Loucy (cell line): Measurements from ENCODE around the gene ZNF316.

Source experiments
- H2AFZ ChIP-seq: fragments of 200-600 bp; sonication (generic); 2 replicates; pipeline ENCODE4 v1.6.0; 2016; ENCODE audit warnings: antibody characterized with exemption, mild to moderate bottlenecking, low read length, moderate library complexity
- H3F3A ChIP-seq: fragments of 200-600 bp; 2 replicates; pipeline ENCODE4 v1.6.0; 2016; ENCODE audit warnings: antibody characterized with exemption, low read depth, mild to moderate bottlenecking
- H3K27me3 ChIP-seq: fragments of 200-600 bp; sonication (generic); 2 replicates; pipeline ENCODE4 v1.6.1; 2014; ENCODE audit warnings: low read length, mild to moderate bottlenecking; ENCODE audit not compliant: insufficient read depth, poor library complexity, severe bottlenecking
- H3K36me3 ChIP-seq: fragments of 200-600 bp; sonication (generic); 2 replicates; pipeline ENCODE4 v1.6.1; 2016; ENCODE audit warnings: low read length; ENCODE audit not compliant: insufficient read depth
- H3K4me1 ChIP-seq: fragments of 200-600 bp; sonication (generic); 2 replicates; pipeline ENCODE4 v1.5.1; 2014; ENCODE audit warnings: low read length, mild to moderate bottlenecking; ENCODE audit not compliant: insufficient read depth, poor library complexity, severe bottlenecking
- H3K4me2 ChIP-seq: fragments of 200-600 bp; sonication (generic); 2 replicates; pipeline ENCODE4 v1.6.0; 2014; ENCODE audit warnings: antibody characterized with exemption, low read length, low read depth, mild to moderate bottlenecking; ENCODE audit not compliant: poor library complexity, severe bottlenecking
- H3K4me3 ChIP-seq: fragments of 200-600 bp; sonication (generic); 2 replicates; pipeline ENCODE4 v1.5.1; 2014; ENCODE audit warnings: low read length, mild to moderate bottlenecking, mixed read lengths; ENCODE audit not compliant: poor library complexity, severe bottlenecking
- H3K79me2 ChIP-seq: fragments of 200-600 bp; sonication (generic); 2 replicates; pipeline ENCODE4 v1.6.1; 2014; ENCODE audit warnings: low read length; ENCODE audit not compliant: insufficient read depth
- H3K9ac ChIP-seq: fragments of 200-600 bp; sonication (generic); 2 replicates; pipeline ENCODE4 v1.6.0; 2014; ENCODE audit warnings: mild to moderate bottlenecking, low read depth, low read length, moderate library complexity; ENCODE audit not compliant: poor library complexity, severe bottlenecking
- H3K9me2 ChIP-seq: fragments of 200-600 bp; sonication (generic); replicated peaks from 2 replicates; pipeline ENCODE4 v1.6.1; 2016; ENCODE audit warnings: low read depth, low read length, mixed read lengths
- H3K9me3 ChIP-seq: fragments of 200-600 bp; sonication (generic); 2 replicates; pipeline ENCODE4 v1.6.1; 2014; ENCODE audit warnings: mild to moderate bottlenecking, antibody characterized with exemption, low read length, low read depth; ENCODE audit not compliant: insufficient read depth
- H4K20me1 ChIP-seq: fragments of 200-600 bp; sonication (generic); 2 replicates; pipeline ENCODE4 v1.6.0; 2014; ENCODE audit warnings: antibody characterized with exemption, low read length, mild to moderate bottlenecking; ENCODE audit not compliant: insufficient read depth, poor library complexity, severe bottlenecking
- CTCF ChIP-seq: fragments of 200-600 bp; sonication (generic); conservative IDR thresholded peaks from 2 replicates; pipeline ENCODE4 v1.5.1; 2014; ENCODE audit warnings: mild to moderate bottlenecking, antibody characterized with exemption, low read length
- EZH2phosphoT487 ChIP-seq: fragments of 200-600 bp; IDR thresholded peaks from 2 replicates; pipeline ENCODE4 v1.6.1; 2018; ENCODE audit warnings: antibody characterized with exemption, mild to moderate bottlenecking, moderate library complexity, borderline replicate concordance

The ZNF316 gene

GRCh38 chr7:6636741-6637543, at the start of gene ZNF316:
Gene ZNF316 (plus strand): TSS chr7:6637318. CDS start chr7:6642410, 5,092 bp downstream.
- Histone ChIP-seq H3F3A (no peaks in the 10 kb centered on the region), H3K9me2 (no peaks in the 10 kb centered on the region), H4K20me1 (peaks cover 30% of the 10 kb centered on the region), H3K36me3 (peaks cover 5% of the 10 kb centered on the region; the same call in 1 of the 2 replicates), H3K9me3 (no peaks in the 10 kb centered on the region), H3K4me1 (peaks cover 32% of the 10 kb centered on the region), H3K27me3 (no peaks in the 10 kb centered on the region), H2AFZ (peak within 1 kb of the TSS; percentile 88; the same call in 1 of the 2 replicates), H3K4me3 (peak within 1 kb of the TSS; percentile 94), H3K9ac (peak within 1 kb of the TSS; percentile 92), H3K4me2 (peak within 1 kb of the TSS; percentile 86), H3K79me2 (peaks cover 49% of the 10 kb centered on the region)
- no peak for TF ChIP-seq EZH2phosphoT487
- no peak for TF ChIP-seq CTCF

- no peak overlapping the region for H3K4me3 ChIP-seq
- H4K20me1 ChIP-seq: peaks cover 15% of the 10 kb centered on the region
- H3K9ac ChIP-seq: no peak overlapping the region
- H3K4me1 ChIP-seq: peaks cover 18% of the 10 kb centered on the region
- H2AFZ ChIP-seq: no peak overlapping the region
- H3F3A ChIP-seq: no peaks in the 10 kb centered on the region
- H3K27me3 ChIP-seq: no peaks in the 10 kb centered on the region
- H3K9me2 ChIP-seq: no peaks in the 10 kb centered on the region
- H3K79me2 ChIP-seq: peaks cover 35% of the 10 kb centered on the region
- H3K9me3 ChIP-seq: no peaks in the 10 kb centered on the region
- no peak overlapping the region for H3K4me2 ChIP-seq
- no peak for TF ChIP-seq EZH2phosphoT487
- no peak for TF ChIP-seq CTCF
- peaks cover 14% of the 10 kb centered on the region; the same call in 1 of the 2 replicates for H3K36me3 ChIP-seq
Observed at GRCh38 chr7:6588566-6588965, 48.6 kb upstream of the ZNF316 start.

- H3K36me3 ChIP-seq: peaks cover 13% of the 10 kb centered on the region; the same call in 1 of the 2 replicates
- no peaks in the 10 kb centered on the region for H3K9me3 ChIP-seq
- H4K20me1 ChIP-seq: peaks cover 15% of the 10 kb centered on the region
- no peaks in the 10 kb centered on the region for H3F3A ChIP-seq
- no peak for TF ChIP-seq CTCF
- TF ChIP-seq EZH2phosphoT487: no peak
- H3K9me2 ChIP-seq: no peaks in the 10 kb centered on the region
- peak overlapping the region; percentile 75 for H3K4me2 ChIP-seq
- peak overlapping the region; percentile 65 for H3K4me3 ChIP-seq
- peak overlapping the region; percentile 86 for H2AFZ ChIP-seq
- H3K27me3 ChIP-seq: no peaks in the 10 kb centered on the region
- peaks cover 18% of the 10 kb centered on the region for H3K4me1 ChIP-seq
- peaks cover 35% of the 10 kb centered on the region for H3K79me2 ChIP-seq
- peak overlapping the region; percentile 67 for H3K9ac ChIP-seq
Observed at GRCh38 chr7:6589151-6589828, 47.8 kb upstream of the ZNF316 start.
